Epidermal melanocyte (primary cell): ENCODE data around the gene LY86.

Experiments
- DNase-seq: peaks from one replicate; pipeline ENCODE4 v3.0.0; 2011; ENCODE audit warnings: low spot score; ENCODE audit not compliant: insufficient read length

LY86 gene

GRCh38 chr6:6622501-6622900 is 34.0 kb downstream of the LY86 start:
- no peak for DNase-seq

- no peak for DNase-seq
These were observed 35.0 kb downstream of the LY86 start for GRCh38 chr6:6623553-6623952.

GRCh38 chr6:6624269-6624990 is 35.9 kb downstream of the LY86 start:
- no peak for DNase-seq

- no peak for DNase-seq
These were observed 37.7 kb downstream of the LY86 start for GRCh38 chr6:6626187-6626586.

GRCh38 chr6:6629402-6629801 is 40.9 kb downstream of the LY86 start:
- no peak for DNase-seq

- no peak for DNase-seq
These were observed 42.5 kb downstream of the LY86 start for GRCh38 chr6:6631053-6631452.

- no peak for DNase-seq
These were observed 43.2 kb downstream of the LY86 start for GRCh38 chr6:6631534-6632276.

GRCh38 chr6:6633898-6634734 is 45.6 kb downstream of the LY86 start:
- no peak for DNase-seq

- DNase-seq = no peak
These were observed 46.2 kb downstream of the LY86 start for GRCh38 chr6:6634735-6635075.

GRCh38 chr6:6635291-6635690 is 46.8 kb downstream of the LY86 start:
- no peak for DNase-seq

GRCh38 chr6:6635869-6636268 is 47.3 kb downstream of the LY86 start:
- no peak for DNase-seq

GRCh38 chr6:6639572-6639971 is 51.1 kb downstream of the LY86 start:
- DNase-seq = no peak

GRCh38 chr6:6640926-6641325 is 52.4 kb downstream of the LY86 start:
- DNase-seq = no peak

GRCh38 chr6:6643398-6643797 is 54.9 kb downstream of the LY86 start:
- DNase-seq = no peak

- DNase-seq = no peak
These were observed 56.9 kb downstream of the LY86 start for GRCh38 chr6:6645261-6645917.

GRCh38 chr6:6646384-6646783 is 57.9 kb downstream of the LY86 start:
- DNase-seq = no peak

- DNase-seq = no peak
These were observed 58.3 kb downstream of the LY86 start for GRCh38 chr6:6646859-6647258.

GRCh38 chr6:6648692-6649343 is 60.3 kb downstream of the LY86 start:
- no peak for DNase-seq

- no peak for DNase-seq
These were observed 61.4 kb downstream of the LY86 start for GRCh38 chr6:6649824-6650349.

- DNase-seq = no peak
These were observed 62.3 kb downstream of the LY86 start for GRCh38 chr6:6650839-6651238.

GRCh38 chr6:6651335-6651734 is 62.8 kb downstream of the LY86 start:
- no peak for DNase-seq
